ENCODE data around the gene CCND1. TPM values are rescaled to one million over a fixed set of nuclear protein-coding genes. Genes with fewer than 3 reads are reported as not detected.

The CCND1 gene
- total and polyA plus RNA-seq, 2 of the 8 experiments (the other 6 are each of a cell fraction or from before 2014, with no cell fraction given), result 64.5 to 170 TPM

DNA sequence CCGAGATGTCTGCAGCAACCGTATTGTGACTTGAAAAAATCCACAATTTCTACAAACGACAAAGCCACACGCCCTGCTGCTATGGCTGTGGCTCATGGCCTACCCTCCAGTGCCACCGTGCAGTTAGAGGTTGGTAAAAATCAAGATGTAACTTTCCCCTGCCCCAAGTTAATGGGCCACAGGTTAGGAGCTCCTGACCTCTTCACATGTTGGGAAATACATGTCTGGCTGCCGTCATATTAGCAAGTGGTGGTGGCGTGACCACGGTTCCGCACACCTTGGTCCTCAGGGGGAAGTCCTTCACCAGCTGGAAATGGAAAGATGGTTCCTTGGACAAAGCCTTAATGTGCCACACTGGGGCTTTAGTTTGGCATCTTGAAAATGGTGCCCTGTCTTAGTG lies 27.4 kb upstream of the CCND1 start:
- Histone ChIP-seq H2AFZ (ENCODE audit: low read length) (peak overlapping the region; percentile 81; the same call in 1 of the 2 replicates), H2BK120ac (replicated peaks; ENCODE audit: low read depth, low read length) (no peak overlapping the region), H3K14ac (ENCODE audit: insufficient read length) (no peak overlapping the region), H3K27me3 (replicated peaks in 1 of 4; ENCODE audit: control insufficient read depth in 3 of 4, extremely low read depth in 1 of 4, insufficient read depth in 3 of 4, low read length in 3 of 4) (no peaks in the 10 kb centered on the region), H3K4me1 (replicated peaks in 1 of 4; ENCODE audit: control insufficient read depth in 3 of 4, insufficient read depth in 4 of 4, low read length in 3 of 4) (peaks cover 0 to 10% (median 2%) of the 10 kb centered on the region in 4 experiments; a peak in 3 of 7 replicates), H4K91ac (replicated peaks; ENCODE audit: insufficient read length, low read length) (peak overlapping the region; percentile 32), H4K8ac (ENCODE audit: extremely low read depth, insufficient read depth, low read length) (no peak overlapping the region), H3K9me3 (ENCODE audit: insufficient read depth in 2 of 2, low read depth in 1 of 2, low read length in 1 of 2) (0 out of 4 replicates have a peak, but pooled peaks cover 0 to 3% of the 10 kb centered on the region in 2 experiments), H3K79me1 (ENCODE audit: low read depth, low read length) (no peaks in the 10 kb centered on the region), H3K27ac (ENCODE audit: low read depth, low read length) (no peak overlapping the region), H2BK5ac (ENCODE audit: low read depth, low read length) (no peak overlapping the region), H3K79me2 (ENCODE audit: control insufficient read depth in 1 of 2, insufficient read depth in 2 of 2, low read length in 2 of 2) (no peaks in the 10 kb centered on the region), H4K20me1 (replicated peaks in 1 of 2; ENCODE audit: control insufficient read depth in 1 of 2, insufficient read depth in 2 of 2, low read length in 2 of 2) (no peaks in the 10 kb centered on the region), H3K23me2 (ENCODE audit: low read depth, low read length) (no peaks in the 10 kb centered on the region), H3K9ac (replicated peaks in 1 of 4; ENCODE audit: extremely low read depth in 1 of 4, low read depth in 3 of 4, low read length in 3 of 4) (no peak overlapping the region), H2BK12ac (ENCODE audit: low read depth, low read length) (peak overlapping the region; percentile 75; the same call in 1 of the 2 replicates), H4K5ac (ENCODE audit: insufficient read length, low read depth, low read length) (no peak overlapping the region), H3K23ac (ENCODE audit: insufficient read length) (no peak overlapping the region), H3K36me3 (ENCODE audit: control insufficient read depth in 2 of 4, insufficient read depth in 4 of 4, low read length in 3 of 4) (no peaks in the 10 kb centered on the region; a peak in 1 of 8 replicates), H3K4ac (replicated peaks; ENCODE audit: insufficient read length, low read depth, low read length) (no peak overlapping the region), H2BK20ac (ENCODE audit: low read length) (no peak overlapping the region), H2BK15ac (ENCODE audit: low read length) (0 out of 2 replicates have a peak overlapping the region, but pooled peaks have one; percentile 81), H3K4me3 (ENCODE audit: extremely low read depth in 1 of 4, insufficient read depth in 2 of 4, low read depth in 3 of 4, low read length in 4 of 4) (no peak overlapping the region), H3K56ac (replicated peaks; ENCODE audit: insufficient read length, low read depth, low read length) (no peak overlapping the region), H2AK5ac (ENCODE audit: low read depth, low read length) (peak overlapping the region; percentile 1; the same call in 1 of the 2 replicates), H3K18ac (ENCODE audit: extremely low read depth, low read length) (no peak overlapping the region), H3K4me2 (ENCODE audit: insufficient read depth in 1 of 2, low read depth in 2 of 2, low read length in 2 of 2) (no peak overlapping the region)
- TF ChIP-seq HDAC6 (IDR thresholded peaks at IDR 0.05; ENCODE audit: low read depth, low read length) (no peak), TEAD4 (IDR thresholded peaks at IDR 0.05; ENCODE audit: low read depth, low read length) (no peak), POLR2A (IDR thresholded peaks at IDR 0.05; ENCODE audit: control extremely low read depth in 1 of 2, low read depth in 2 of 2, low read length in 2 of 2) (no peak), SIRT6 (IDR thresholded peaks at IDR 0.05; ENCODE audit: low read length) (no peak), BRCA1 (IDR thresholded peaks at IDR 0.05; ENCODE audit: low read depth, low read length) (no peak), EZH2 (IDR thresholded peaks at IDR 0.05; ENCODE audit: low read depth, low read length, severe bottlenecking) (no peak)
- TF ChIP-seq, protein P1, sequence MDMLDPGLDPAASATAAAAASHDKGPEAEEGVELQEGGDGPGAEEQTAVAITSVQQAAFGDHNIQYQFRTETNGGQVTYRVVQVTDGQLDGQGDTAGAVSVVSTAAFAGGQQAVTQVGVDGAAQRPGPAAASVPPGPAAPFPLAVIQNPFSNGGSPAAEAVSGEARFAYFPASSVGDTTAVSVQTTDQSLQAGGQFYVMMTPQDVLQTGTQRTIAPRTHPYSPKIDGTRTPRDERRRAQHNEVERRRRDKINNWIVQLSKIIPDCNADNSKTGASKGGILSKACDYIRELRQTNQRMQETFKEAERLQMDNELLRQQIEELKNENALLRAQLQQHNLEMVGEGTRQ (IDR thresholded peaks at IDR 0.05; ENCODE audit: low read length), result no peak
- FAIRE-seq (no peak), DNase-seq (ENCODE audit: low read depth in 1 of 2, low spot score in 2 of 2) (no peak)
- ChIA-PET CTCF (ENCODE audit: partially characterized antibody) (interaction anchor here (0.8 kb wide), 1 partner anchor 26 kb away, joined by 3 read pairs; no protein-coding TSS in a partner anchor), POLR2A (ENCODE audit: partially characterized antibody) (interaction anchor here (1.2 kb wide), 1 partner anchor 24 kb away, joined by 3 read pairs; no protein-coding TSS in a partner anchor)
- WGBS, 2 experiments (ENCODE audit: extremely low coverage in 1 of 2, insufficient coverage in 1 of 2, insufficient read length in 1 of 2, insufficient replicate concordance in 2 of 2, low coverage in 1 of 2, low lambda C conversion rate in 2 of 2, missing lambda C conversion rate in 1 of 2), result 94% methylated on average over 9 of the region's 9 CpGs; no CpG with 5 or more reads in 1 of the 2 experiments

All from H1 (cell line).